Panc1 (cell line): ENCODE data around the gene CHERP.

Experiments used
- TF ChIP-seq, protein P1 (sequence below): fragments of 450-650 bp; IDR thresholded peaks from 2 replicates; pipeline ENCODE4 v1.5.1; 2017; ENCODE audit warnings: mild to moderate bottlenecking
- TF ChIP-seq, protein P2 (sequence below), 2 experiments: IDR thresholded peaks; 2 replicates each; pipeline ENCODE4 v1.6.1; 2011 to 2012; ENCODE audit warnings: low read depth in 2 of 2, control low read depth in 1 of 2, low read length in 1 of 2, mild to moderate bottlenecking in 1 of 2, moderate library complexity in 1 of 2; ENCODE audit not compliant: insufficient read depth in 1 of 2

DNA sequence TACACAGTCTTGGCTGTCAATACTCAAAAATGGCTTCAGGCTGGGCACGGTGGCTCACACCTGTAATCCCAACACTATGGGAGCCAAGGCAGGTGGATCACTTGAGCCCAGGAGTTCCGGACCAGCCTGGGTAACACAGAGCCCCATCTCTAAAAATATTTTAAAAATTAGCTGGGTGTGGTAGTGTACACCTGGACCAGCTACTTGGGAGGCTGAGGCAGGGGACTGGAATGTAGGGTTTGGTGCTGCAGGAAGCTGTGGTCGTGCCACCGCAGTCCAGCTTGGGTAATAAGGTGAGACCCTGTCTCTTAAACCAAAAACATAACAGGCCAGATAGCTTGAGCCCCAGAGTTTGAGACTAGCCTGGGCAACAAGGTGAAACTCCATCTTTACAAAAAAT, 6.7 kb upstream of the CHERP start:
- TF ChIP-seq, protein P1, sequence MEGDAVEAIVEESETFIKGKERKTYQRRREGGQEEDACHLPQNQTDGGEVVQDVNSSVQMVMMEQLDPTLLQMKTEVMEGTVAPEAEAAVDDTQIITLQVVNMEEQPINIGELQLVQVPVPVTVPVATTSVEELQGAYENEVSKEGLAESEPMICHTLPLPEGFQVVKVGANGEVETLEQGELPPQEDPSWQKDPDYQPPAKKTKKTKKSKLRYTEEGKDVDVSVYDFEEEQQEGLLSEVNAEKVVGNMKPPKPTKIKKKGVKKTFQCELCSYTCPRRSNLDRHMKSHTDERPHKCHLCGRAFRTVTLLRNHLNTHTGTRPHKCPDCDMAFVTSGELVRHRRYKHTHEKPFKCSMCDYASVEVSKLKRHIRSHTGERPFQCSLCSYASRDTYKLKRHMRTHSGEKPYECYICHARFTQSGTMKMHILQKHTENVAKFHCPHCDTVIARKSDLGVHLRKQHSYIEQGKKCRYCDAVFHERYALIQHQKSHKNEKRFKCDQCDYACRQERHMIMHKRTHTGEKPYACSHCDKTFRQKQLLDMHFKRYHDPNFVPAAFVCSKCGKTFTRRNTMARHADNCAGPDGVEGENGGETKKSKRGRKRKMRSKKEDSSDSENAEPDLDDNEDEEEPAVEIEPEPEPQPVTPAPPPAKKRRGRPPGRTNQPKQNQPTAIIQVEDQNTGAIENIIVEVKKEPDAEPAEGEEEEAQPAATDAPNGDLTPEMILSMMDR = no peak
- TF ChIP-seq, protein P2, sequence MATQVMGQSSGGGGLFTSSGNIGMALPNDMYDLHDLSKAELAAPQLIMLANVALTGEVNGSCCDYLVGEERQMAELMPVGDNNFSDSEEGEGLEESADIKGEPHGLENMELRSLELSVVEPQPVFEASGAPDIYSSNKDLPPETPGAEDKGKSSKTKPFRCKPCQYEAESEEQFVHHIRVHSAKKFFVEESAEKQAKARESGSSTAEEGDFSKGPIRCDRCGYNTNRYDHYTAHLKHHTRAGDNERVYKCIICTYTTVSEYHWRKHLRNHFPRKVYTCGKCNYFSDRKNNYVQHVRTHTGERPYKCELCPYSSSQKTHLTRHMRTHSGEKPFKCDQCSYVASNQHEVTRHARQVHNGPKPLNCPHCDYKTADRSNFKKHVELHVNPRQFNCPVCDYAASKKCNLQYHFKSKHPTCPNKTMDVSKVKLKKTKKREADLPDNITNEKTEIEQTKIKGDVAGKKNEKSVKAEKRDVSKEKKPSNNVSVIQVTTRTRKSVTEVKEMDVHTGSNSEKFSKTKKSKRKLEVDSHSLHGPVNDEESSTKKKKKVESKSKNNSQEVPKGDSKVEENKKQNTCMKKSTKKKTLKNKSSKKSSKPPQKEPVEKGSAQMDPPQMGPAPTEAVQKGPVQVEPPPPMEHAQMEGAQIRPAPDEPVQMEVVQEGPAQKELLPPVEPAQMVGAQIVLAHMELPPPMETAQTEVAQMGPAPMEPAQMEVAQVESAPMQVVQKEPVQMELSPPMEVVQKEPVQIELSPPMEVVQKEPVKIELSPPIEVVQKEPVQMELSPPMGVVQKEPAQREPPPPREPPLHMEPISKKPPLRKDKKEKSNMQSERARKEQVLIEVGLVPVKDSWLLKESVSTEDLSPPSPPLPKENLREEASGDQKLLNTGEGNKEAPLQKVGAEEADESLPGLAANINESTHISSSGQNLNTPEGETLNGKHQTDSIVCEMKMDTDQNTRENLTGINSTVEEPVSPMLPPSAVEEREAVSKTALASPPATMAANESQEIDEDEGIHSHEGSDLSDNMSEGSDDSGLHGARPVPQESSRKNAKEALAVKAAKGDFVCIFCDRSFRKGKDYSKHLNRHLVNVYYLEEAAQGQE (IDR thresholded peaks at IDR 0.05; ENCODE audit: insufficient read depth in 1 of 2, low read depth in 2 of 2, low read length in 1 of 2) = no peak
